Measurements from ENCODE around the gene OTUB1.

Gene OTUB1

DNA sequence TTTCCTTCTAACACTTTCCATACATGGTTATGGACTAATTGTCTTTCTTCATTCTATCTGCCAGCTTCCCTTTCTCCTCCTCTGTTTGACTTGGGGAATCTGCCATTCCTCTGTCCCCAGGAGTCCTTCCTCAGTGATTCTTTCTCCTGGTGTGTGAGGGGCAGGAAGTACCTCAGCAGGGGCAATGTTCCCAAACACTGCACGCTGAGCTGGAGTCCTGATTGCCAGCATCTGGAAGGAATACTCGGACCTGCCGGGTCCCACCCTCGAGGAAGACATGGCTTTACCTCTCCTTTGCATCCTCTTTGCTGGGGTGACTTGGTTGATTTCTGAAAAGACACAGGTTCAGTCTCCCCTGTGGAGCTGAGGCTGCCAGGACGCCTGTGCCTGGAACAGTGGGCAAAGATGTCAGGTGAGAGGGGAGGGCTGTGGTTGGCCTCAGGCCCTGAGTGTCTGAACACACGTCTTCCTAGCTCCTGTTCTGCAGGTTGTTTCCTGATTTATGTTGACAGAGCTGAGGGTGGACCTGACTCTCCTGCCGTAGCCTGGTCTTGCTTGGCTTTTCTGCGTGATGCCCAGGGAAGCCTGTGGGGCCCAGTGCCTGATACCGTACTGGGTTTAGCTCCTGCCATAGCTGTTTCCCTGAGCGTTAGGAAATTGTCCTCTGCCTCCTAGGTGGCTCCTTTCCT is 7.5 kb upstream of the OTUB1 start:
- H3K4me3 ChIP-seq (ENCODE audit: low read depth, low read length): no peak overlapping the region
- DNase-seq (ENCODE audit: low read depth): no peak
- TF ChIP-seq, protein P1, sequence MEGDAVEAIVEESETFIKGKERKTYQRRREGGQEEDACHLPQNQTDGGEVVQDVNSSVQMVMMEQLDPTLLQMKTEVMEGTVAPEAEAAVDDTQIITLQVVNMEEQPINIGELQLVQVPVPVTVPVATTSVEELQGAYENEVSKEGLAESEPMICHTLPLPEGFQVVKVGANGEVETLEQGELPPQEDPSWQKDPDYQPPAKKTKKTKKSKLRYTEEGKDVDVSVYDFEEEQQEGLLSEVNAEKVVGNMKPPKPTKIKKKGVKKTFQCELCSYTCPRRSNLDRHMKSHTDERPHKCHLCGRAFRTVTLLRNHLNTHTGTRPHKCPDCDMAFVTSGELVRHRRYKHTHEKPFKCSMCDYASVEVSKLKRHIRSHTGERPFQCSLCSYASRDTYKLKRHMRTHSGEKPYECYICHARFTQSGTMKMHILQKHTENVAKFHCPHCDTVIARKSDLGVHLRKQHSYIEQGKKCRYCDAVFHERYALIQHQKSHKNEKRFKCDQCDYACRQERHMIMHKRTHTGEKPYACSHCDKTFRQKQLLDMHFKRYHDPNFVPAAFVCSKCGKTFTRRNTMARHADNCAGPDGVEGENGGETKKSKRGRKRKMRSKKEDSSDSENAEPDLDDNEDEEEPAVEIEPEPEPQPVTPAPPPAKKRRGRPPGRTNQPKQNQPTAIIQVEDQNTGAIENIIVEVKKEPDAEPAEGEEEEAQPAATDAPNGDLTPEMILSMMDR (conservative IDR thresholded peaks at IDR 0.05; ENCODE audit: low read depth, low read length): no peak

DNA sequence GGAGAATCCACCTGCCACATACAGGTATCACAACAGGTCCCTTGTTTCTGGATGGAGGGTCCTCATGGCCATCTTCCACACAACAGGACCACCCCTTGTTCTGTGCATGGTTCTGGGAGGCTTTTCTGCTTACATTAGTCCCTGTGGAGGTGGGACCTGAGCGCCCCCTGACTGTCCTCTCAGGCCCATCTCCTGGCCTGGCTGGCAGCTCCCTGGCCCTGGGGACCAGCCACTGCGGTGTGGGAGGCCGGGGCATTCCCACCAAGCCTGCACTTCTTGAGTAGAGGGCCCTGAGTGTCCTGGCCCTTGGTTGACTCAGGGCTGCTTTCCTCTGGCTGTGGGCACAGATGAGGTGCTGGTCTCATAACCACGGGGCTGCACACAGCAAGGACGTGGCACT is 6.8 kb upstream of the OTUB1 start:
- no peak for DNase-seq (ENCODE audit: low read depth)
- H3K4me3 ChIP-seq (ENCODE audit: low read depth, low read length): no peak overlapping the region
- TF ChIP-seq, protein P1 (conservative IDR thresholded peaks at IDR 0.05; ENCODE audit: low read depth, low read length): no peak

DNA sequence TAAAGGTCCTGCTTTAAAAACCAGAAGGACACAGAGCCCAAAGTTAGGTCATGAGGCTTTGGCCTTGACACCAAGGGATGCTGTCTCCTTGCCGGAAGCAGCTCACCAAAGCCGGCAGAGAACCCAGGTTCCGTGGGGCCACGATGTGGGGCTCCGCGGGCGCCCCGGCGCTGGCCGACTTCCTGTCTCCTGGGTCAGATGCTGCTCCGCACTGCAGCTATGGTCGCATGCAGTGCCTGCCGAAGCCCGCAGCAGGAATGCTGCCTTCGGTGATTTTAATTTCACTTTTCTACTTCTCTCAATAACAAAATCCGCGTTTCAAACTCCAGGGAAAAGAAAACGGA is 454 bp upstream of the OTUB1 start:
- DNase-seq (ENCODE audit: low read depth): no peak

DNA sequence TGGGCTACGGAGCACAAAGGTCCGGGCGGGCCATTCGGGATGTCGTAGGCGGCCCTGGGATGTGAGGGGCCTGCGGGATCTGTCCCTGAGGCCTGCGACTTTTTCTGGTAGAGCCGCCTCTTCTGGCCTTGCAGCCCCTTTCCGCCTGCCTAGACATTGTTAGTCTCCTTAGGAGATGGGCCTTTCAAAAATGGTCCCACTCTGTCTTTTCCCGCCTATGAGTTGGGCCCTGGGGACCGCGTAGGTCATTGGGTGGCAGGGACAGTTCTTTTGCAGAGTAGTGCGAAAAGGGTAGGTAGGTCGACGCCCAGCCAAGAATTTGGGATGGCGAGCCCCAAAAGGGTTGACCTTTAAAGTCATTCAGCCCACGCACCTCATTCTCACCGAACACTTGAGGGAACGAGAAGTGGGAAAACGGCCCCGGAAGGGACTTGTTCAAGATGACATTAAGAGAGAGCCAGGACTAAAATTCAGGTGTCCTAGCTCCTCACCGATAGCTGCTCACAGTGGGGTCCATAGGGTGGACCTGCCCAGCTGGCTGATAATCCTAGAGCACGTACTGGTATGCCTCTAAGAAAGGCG is 785 bp downstream of the OTUB1 start:
- peak overlapping the region; percentile 99 for H3K4me3 ChIP-seq (ENCODE audit: low read depth, low read length)
- DNase-seq (ENCODE audit: low read depth): no peak
- TF ChIP-seq, protein P1 (conservative IDR thresholded peaks at IDR 0.05; ENCODE audit: low read depth, low read length): no peak

More for the DNA sequence above, 454 bp upstream of the OTUB1 start:
- peak overlapping the region; percentile 99 for H3K4me3 ChIP-seq (ENCODE audit: low read depth, low read length)
- TF ChIP-seq, protein P1 (conservative IDR thresholded peaks at IDR 0.05; ENCODE audit: low read depth, low read length): no peak

DNA sequence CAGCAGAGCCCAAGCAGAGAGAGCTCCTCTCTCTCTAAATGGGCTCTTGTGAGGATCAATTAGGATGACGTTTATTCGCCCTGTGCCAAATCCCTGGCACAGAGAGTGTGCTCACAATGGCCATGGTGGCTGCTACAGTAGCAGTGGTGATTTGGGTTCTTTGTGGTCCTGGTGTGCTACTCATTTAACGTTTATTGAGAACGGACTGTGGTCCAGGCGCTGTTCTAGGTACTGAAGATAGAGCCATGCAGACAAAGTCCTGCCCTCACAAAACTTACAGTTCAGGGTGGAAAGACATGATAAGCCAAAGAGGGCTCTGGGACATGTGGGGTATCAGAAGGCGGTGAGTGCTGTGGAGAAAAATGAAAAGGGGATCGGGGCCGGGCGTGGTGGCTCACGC is 5.3 kb downstream of the OTUB1 start:
- no peak overlapping the region for H3K4me3 ChIP-seq (ENCODE audit: low read depth, low read length)
- DNase-seq (ENCODE audit: low read depth): no peak
- TF ChIP-seq, protein P1 (conservative IDR thresholded peaks at IDR 0.05; ENCODE audit: low read depth, low read length): no peak

DNA sequence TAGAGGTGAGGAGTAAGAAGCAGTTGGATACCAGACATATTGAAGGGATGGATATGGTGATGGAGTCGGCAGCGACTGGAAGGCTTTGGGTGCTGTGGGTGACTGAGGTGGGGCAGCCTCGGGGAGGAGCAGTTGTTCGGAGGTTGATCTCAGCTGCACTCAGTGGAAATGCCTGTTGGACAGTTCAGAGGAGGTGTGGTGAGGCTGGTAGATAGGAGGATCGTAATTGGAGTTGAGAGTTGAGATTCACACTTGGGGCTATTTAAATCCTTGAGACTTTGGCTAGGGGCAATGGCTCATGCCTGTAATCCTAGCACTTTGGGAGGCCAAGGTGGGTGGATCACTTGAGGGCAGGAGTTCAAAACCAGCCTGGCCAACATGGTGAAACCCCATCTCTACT is 6.9 kb downstream of the OTUB1 start:
- DNase-seq (ENCODE audit: low read depth): no peak
- TF ChIP-seq, protein P1 (conservative IDR thresholded peaks at IDR 0.05; ENCODE audit: low read depth, low read length): no peak

DNA sequence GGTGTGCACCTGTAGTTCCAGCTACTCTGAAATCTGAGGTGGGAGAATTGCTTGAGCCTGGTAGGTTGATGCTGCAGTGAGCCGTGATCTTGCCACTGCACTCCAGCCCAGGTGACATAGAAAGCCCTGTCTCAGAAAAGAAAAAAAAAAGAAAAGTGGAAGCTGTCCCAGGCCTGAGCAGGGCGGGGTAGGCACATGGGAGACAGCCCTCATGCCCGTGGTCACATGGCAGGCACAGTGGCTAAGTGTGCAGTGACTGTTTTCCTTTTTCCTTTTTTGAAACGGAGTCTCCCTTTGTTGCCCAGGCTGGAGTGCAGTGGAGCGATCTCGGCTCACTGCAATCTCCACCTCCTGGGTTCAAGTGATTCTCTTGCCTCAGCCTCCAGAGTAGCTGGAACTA is 7.8 kb downstream of the OTUB1 start:
- TF ChIP-seq, protein P1 (conservative IDR thresholded peaks at IDR 0.05; ENCODE audit: low read depth, low read length): no peak
- DNase-seq (ENCODE audit: low read depth): no peak
- H3K4me3 ChIP-seq (ENCODE audit: low read depth, low read length): no peak overlapping the region

More for the DNA sequence above, 6.9 kb downstream of the OTUB1 start:
- H3K4me3 ChIP-seq (ENCODE audit: low read depth, low read length): no peak overlapping the region
